ENCODE results near the gene CREB1. TPM values are rescaled to one million over a fixed set of nuclear protein-coding genes. Genes with fewer than 3 reads are reported as not detected.
"Not testable (repeated sequence)": the region's sequence is repeated elsewhere in the genome, so short reads cannot be mapped to it uniquely, and the experiment has no call there.

CREB1 gene
- total RNA-seq, 1 experiment from 2014 or later: 43.5 TPM

DNA sequence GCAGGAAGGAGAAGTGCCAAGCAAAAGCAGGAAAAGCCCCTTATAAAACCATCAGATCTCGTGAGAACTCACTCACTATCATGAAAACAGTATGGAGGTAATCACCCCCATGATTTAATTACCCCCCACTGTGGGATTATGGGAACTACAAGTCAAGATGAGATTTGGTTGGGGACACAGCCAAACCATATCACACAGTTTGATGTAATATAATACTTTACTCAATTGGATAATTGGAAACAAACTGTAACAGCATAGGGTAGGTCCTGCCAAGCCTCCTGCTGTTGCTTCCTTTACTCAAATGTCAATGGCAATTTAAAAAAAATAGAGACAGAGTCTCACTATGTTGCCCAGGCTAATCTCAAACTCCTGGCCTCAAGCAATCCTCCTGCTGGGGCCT is 110.9 kb downstream of the CREB1 start:
- no peaks in the 10 kb centered on the region for H3K36me3 ChIP-seq (ENCODE audit: low read depth, low read length)
- H3K4me2 ChIP-seq (ENCODE audit: low read length): no peak overlapping the region
- no peak overlapping the region for H3K9ac ChIP-seq (ENCODE audit: low read length)
- H3K9me3 ChIP-seq (ENCODE audit: low read length): no peaks in the 10 kb centered on the region
- H3K79me2 ChIP-seq (ENCODE audit: low read length): no peaks in the 10 kb centered on the region
- H3F3A ChIP-seq (ENCODE audit: low read length, unreplicated experiment): no peaks in the 10 kb centered on the region
- H2AFZ ChIP-seq (ENCODE audit: low read length): no peak overlapping the region
- intact Hi-C loops (cut with micrococcal nuclease): no loop called here
- H3K4me3 ChIP-seq (ENCODE audit: low read length): no peak overlapping the region
- TF ChIP-seq EZH2phosphoT487 (IDR thresholded peaks at IDR 0.05; ENCODE audit: borderline replicate concordance, low read length) (no peak), EZH2 (IDR thresholded peaks at IDR 0.05; ENCODE audit: low read length, unreplicated experiment) (no peak)
- TF ChIP-seq, protein P1, sequence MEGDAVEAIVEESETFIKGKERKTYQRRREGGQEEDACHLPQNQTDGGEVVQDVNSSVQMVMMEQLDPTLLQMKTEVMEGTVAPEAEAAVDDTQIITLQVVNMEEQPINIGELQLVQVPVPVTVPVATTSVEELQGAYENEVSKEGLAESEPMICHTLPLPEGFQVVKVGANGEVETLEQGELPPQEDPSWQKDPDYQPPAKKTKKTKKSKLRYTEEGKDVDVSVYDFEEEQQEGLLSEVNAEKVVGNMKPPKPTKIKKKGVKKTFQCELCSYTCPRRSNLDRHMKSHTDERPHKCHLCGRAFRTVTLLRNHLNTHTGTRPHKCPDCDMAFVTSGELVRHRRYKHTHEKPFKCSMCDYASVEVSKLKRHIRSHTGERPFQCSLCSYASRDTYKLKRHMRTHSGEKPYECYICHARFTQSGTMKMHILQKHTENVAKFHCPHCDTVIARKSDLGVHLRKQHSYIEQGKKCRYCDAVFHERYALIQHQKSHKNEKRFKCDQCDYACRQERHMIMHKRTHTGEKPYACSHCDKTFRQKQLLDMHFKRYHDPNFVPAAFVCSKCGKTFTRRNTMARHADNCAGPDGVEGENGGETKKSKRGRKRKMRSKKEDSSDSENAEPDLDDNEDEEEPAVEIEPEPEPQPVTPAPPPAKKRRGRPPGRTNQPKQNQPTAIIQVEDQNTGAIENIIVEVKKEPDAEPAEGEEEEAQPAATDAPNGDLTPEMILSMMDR (conservative IDR thresholded peaks at IDR 0.05; ENCODE audit: low read depth, low read length): no peak
- no peaks in the 10 kb centered on the region for H4K20me1 ChIP-seq (ENCODE audit: low read length)
- 0 out of 2 replicates have a peak, but pooled peaks cover 2% of the 10 kb centered on the region for H3K4me1 ChIP-seq (ENCODE audit: insufficient read depth, low read length)
- no TSS peak for BruUV-seq (replicated peaks)
- ChIA-PET CTCF (no interaction called here), POLR2A (ENCODE audit: unreplicated experiment) (no interaction called here)
- no peak for ATAC-seq
- no peaks in the 10 kb centered on the region for H3K27me3 ChIP-seq (ENCODE audit: low read length)
- H3K27ac ChIP-seq (ENCODE audit: low read length): no peak overlapping the region
- DNase-seq: no peak
- no peaks in the 10 kb centered on the region for H3K9me2 ChIP-seq (replicated peaks; ENCODE audit: low read length)

GRCh38 chr2:207643892-207644291 is 114.1 kb downstream of the CREB1 start:
- Histone ChIP-seq H3K4me1 (ENCODE audit: insufficient read depth, low read length) (no peaks in the 10 kb centered on the region), H3K9ac (ENCODE audit: low read length) (no peak overlapping the region), H3K4me2 (ENCODE audit: low read length) (no peak overlapping the region), H3K27ac (ENCODE audit: low read length) (no peak overlapping the region), H3F3A (ENCODE audit: low read length, unreplicated experiment) (no peaks in the 10 kb centered on the region), H3K36me3 (ENCODE audit: low read depth, low read length) (no peaks in the 10 kb centered on the region), H3K79me2 (ENCODE audit: low read length) (no peaks in the 10 kb centered on the region), H3K4me3 (ENCODE audit: low read length) (no peak overlapping the region), H4K20me1 (ENCODE audit: low read length) (no peaks in the 10 kb centered on the region), H3K9me2 (replicated peaks; ENCODE audit: low read length) (no peaks in the 10 kb centered on the region), H3K9me3 (ENCODE audit: low read length) (no peaks in the 10 kb centered on the region), H3K27me3 (ENCODE audit: low read length) (no peaks in the 10 kb centered on the region), H2AFZ (ENCODE audit: low read length) (no peak overlapping the region)
- ATAC-seq (no peak), DNase-seq (no peak)
- no TSS peak for BruUV-seq (replicated peaks)
- intact Hi-C loops (cut with micrococcal nuclease): no loop called here
- ChIA-PET POLR2A (ENCODE audit: unreplicated experiment) (no interaction called here), CTCF (no interaction called here)
- TF ChIP-seq EZH2phosphoT487 (IDR thresholded peaks at IDR 0.05; ENCODE audit: borderline replicate concordance, low read length) (no peak), EZH2 (IDR thresholded peaks at IDR 0.05; ENCODE audit: low read length, unreplicated experiment) (no peak)
- TF ChIP-seq, protein P1 (conservative IDR thresholded peaks at IDR 0.05; ENCODE audit: low read depth, low read length): no peak

DNA sequence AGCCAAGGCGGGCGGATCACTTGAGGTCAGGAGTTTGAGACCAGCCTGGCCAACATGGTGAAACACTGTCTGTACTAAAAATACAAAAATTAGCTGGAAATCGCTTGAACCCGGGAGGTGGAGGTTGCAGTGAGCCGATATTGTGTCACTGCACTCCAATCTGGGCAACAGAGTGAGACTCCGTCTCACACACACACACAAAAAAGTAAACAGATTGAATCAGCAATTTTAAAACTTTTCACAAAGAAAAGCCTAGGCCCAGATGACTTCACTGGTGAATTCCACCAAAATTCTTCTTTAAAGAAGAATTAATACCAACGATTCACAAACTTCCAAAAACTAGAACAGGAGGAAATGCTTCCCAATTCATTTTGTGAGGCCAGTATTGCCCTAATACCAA is 116.8 kb downstream of the CREB1 start:
- H3K4me3 ChIP-seq (ENCODE audit: low read length); intact Hi-C loops (cut with micrococcal nuclease); H3K27me3 ChIP-seq (ENCODE audit: low read length); H4K20me1 ChIP-seq (ENCODE audit: low read length); H3K4me2 ChIP-seq (ENCODE audit: low read length); H2AFZ ChIP-seq (ENCODE audit: low read length); H3K36me3 ChIP-seq (ENCODE audit: low read depth, low read length); H3K4me1 ChIP-seq (ENCODE audit: insufficient read depth, low read length); H3K9ac ChIP-seq (ENCODE audit: low read length); ATAC-seq; H3K9me2 ChIP-seq (replicated peaks; ENCODE audit: low read length); DNase-seq; H3F3A ChIP-seq (ENCODE audit: low read length, unreplicated experiment); BruUV-seq (replicated peaks); H3K9me3 ChIP-seq (ENCODE audit: low read length); H3K79me2 ChIP-seq (ENCODE audit: low read length); H3K27ac ChIP-seq (ENCODE audit: low read length); CTCF ChIA-PET: not testable (repeated sequence)
- POLR2A ChIA-PET (ENCODE audit: unreplicated experiment): interaction anchor here (0.8 kb wide), 1 partner anchor 11 kb away, joined by 3 read pairs; no protein-coding TSS in a partner anchor

Other genes with a start within 250 kb of the CREB1 start
- 35.3 and 66.3 TPM in 2 replicates for gene METTL21A, start 95.4 kb downstream of the CREB1 start, total RNA-seq (2014; rRNA removed)
- gene CCNYL1, start 181.7 kb downstream of the CREB1 start, total RNA-seq (2014; rRNA removed): 14.7 and 19.2 TPM in 2 replicates
- 7.2 and 7.5 TPM in 2 replicates for gene FZD5, start 239.9 kb downstream of the CREB1 start, total RNA-seq (2014; rRNA removed)

Measured in PC-3 (cell line).